Spleen (tissue), 11 donors: ENCODE data around the gene PCDHGB3. TPM values are rescaled to one million over a fixed set of nuclear protein-coding genes. Genes with fewer than 3 reads are reported as not detected.

Experiments used
- DNase-seq: peaks from one replicate; pipeline ENCODE4 v3.0.0-alpha.2; 2020
- H3K27ac ChIP-seq, 8 donors: fragments of 200-600 bp; sonication (generic) in 7 of 8; 1 replicate in 4 of 8; 2 replicates in 4 of 8; pipeline versions ENCODE4 v1.5.0 to v1.8.0; 2016 to 2021; ENCODE audit warnings: inconsistent platforms in 4 of 8, mild to moderate bottlenecking in 4 of 8, moderate library complexity in 1 of 8
- H3K27me3 ChIP-seq, 7 donors: fragments of 200-600 bp; sonication (generic) in 6 of 7; replicated peaks in 1 of 7; 1 replicate in 4 of 7; 2 replicates in 3 of 7; pipeline versions ENCODE4 v1.5.0 to v1.8.0; 2016 to 2021; ENCODE audit warnings: inconsistent platforms in 3 of 7, mild to moderate bottlenecking in 1 of 7
- H3K36me3 ChIP-seq, 6 donors: fragments of 200-600 bp; sonication (generic) in 5 of 6; 1 replicate in 4 of 6; 2 replicates in 2 of 6; pipeline versions ENCODE4 v1.5.0 to v1.8.0; 2016 to 2021; ENCODE audit warnings: inconsistent platforms in 2 of 6
- H3K4me1 ChIP-seq, 6 donors: fragments of 200-600 bp; sonication (generic) in 5 of 6; 1 replicate in 3 of 6; 2 replicates in 3 of 6; pipeline versions ENCODE4 v1.5.0 to v1.8.0; 2016 to 2021; ENCODE audit warnings: inconsistent platforms in 3 of 6
- H3K4me3 ChIP-seq, 8 donors: fragments of 200-600 bp; sonication (generic) in 7 of 8; 1 replicate in 4 of 8; 2 replicates in 4 of 8; pipeline versions ENCODE4 v1.5.0 to v1.8.0; 2016 to 2021; ENCODE audit warnings: inconsistent platforms in 4 of 8, mild to moderate bottlenecking in 4 of 8, moderate library complexity in 2 of 8
- H3K9me3 ChIP-seq, 8 donors: fragments of 200-600 bp; sonication (generic) in 7 of 8; 1 replicate in 4 of 8; 2 replicates in 4 of 8; pipeline versions ENCODE4 v1.5.0 to v1.8.0; 2016 to 2021; ENCODE audit warnings: inconsistent platforms in 4 of 8
- CTCF ChIP-seq, 11 experiments: fragments of 200-600 bp in 7 of 11; fragments of 450-650 bp in 4 of 11; sonication (generic) in 4 of 11; IDR thresholded peaks in 8 of 11; conservative IDR thresholded peaks in 3 of 11; 1 replicate in 7 of 11; 2 replicates in 4 of 11; pipeline versions ENCODE4 v1.4.0 to v1.8.0; 2016 to 2021; ENCODE audit warnings: antibody characterized with exemption in 11 of 11, inconsistent platforms in 4 of 11, mild to moderate bottlenecking in 1 of 11
- POLR2A ChIP-seq, 3 donors: fragments of 450-650 bp; IDR thresholded peaks; one replicate each; pipeline ENCODE4 v1.5.1; 2017; ENCODE audit warnings: antibody characterized with exemption in 3 of 3, mild to moderate bottlenecking in 1 of 3
- POLR2AphosphoS5 ChIP-seq, 3 donors: sonication (generic); formaldehyde crosslinking; IDR thresholded peaks; one replicate each; pipeline ENCODE4 v1.5.1; 2017; ENCODE audit warnings: antibody characterized with exemption in 3 of 3
- WGBS, 5 donors: extraction: QIAGEN DNeasy Blood & Tissue Kit in 3 of 5; methylation state at CpG; one replicate each; pipeline versions ENCODE4 v1.1.5 to v1.1.7; 2013 to 2018; 5-methylcytosine and 5-hydroxymethylcytosine counted together
- intact Hi-C: fragments of 100-400 bp; cut with DNase I; formaldehyde crosslinking; loops from one replicate; pipeline ENCODE4 v1.15.0; 2023; ENCODE audit warnings: low total_unique reads
- polyA plus RNA-seq, 3 donors: library from polyadenylated mRNA; stranded (reverse); fragments of 200-250 nt; gene quantifications; one replicate each; pipeline ENCODE4 v1.2.1, GENCODE V29; 2013
- total RNA-seq, 7 donors: library from RNA; depleted of rRNA in 3 of 7; stranded (reverse); fragments of >200 nt in 3 of 7; fragmentation: NEBNext Ultra II Directional in 4 of 7; extraction: Animal tissue kit (Norgen Biotek cat#: 25700) in 4 of 7; gene quantifications; one replicate each; pipeline versions ENCODE4 v1.1.0 to v1.2.1, GENCODE V29; 2016 to 2021
- donor health status: healthy with polysubstance abuse.
- donor health status: DM: no; HTN: no; CAD: no; lungs with moderate emphysema.
- donor health status: DM: no; HTN: no; CAD: no.
- donor health status: Bipolar disorder and iron deficiency.
- donor health status: healthy.
- donor health status: DM: no; HTN: no; CAD: no.
- donor health status: DM: yes; HTN: yes; CAD: no.

PCDHGB3 gene
- total and polyA plus RNA-seq, 10 donors, result 0.06 to 5.0 (median 3.8) TPM

- Histone ChIP-seq H3K27me3 (peaks cover 0 to 81% (median 18%) of the 10 kb centered on the region in 7 donors), H3K4me1 (no peaks in the 10 kb centered on the region), H3K27ac (no peak within 1 kb of the TSS), H3K36me3 (no peaks in the 10 kb centered on the region), H3K9me3 (peaks cover 0 to 100% (median 100%) of the 10 kb centered on the region in 8 donors), H3K4me3 (peak within 1 kb of the TSS in 2 of 8 donors; percentile 19 to 44)
- DNase-seq, result no peak
- WGBS, 5 donors, result 14 to 24% (median 22%) methylated on average over 32 to 37 of the region's 37 CpGs
- intact Hi-C loops, result no loop called here
- no peak for TF ChIP-seq CTCF (IDR thresholded peaks at IDR 0.05 in 8 of 11, conservative IDR thresholded peaks at IDR 0.05 in 3 of 11)
- no peak for TF ChIP-seq POLR2A (IDR thresholded peaks at IDR 0.05)
- TF ChIP-seq POLR2AphosphoS5 (IDR thresholded peaks at IDR 0.05), result no peak
These were observed 12.6 kb downstream of the PCDHGB3 start, which contains the start of gene PCDHGA7 for GRCh38 chr5:141382469-141383294. Gene PCDHGA7 (plus strand): TSS chr5:141382742. CDS start chr5:141382900, 158 bp downstream.

GRCh38 chr5:141383345-141383744 is 13.3 kb downstream of the PCDHGB3 start:
- peak overlapping the region in 2 of 8 donors; percentile 19 to 44 for H3K4me3 ChIP-seq
- no peak overlapping the region for H3K27ac ChIP-seq
- no peak for DNase-seq
- intact Hi-C loops, result no loop called here
- peaks cover 0 to 78% (median 20%) of the 10 kb centered on the region in 7 donors for H3K27me3 ChIP-seq
- peaks cover 0 to 98% (median 96%) of the 10 kb centered on the region in 8 donors for H3K9me3 ChIP-seq
- no peaks in the 10 kb centered on the region for H3K36me3 ChIP-seq
- H3K4me1 ChIP-seq, result no peaks in the 10 kb centered on the region
- TF ChIP-seq POLR2A (IDR thresholded peaks at IDR 0.05), result no peak
- TF ChIP-seq POLR2AphosphoS5 (IDR thresholded peaks at IDR 0.05), result no peak
- no peak for TF ChIP-seq CTCF (IDR thresholded peaks at IDR 0.05 in 8 of 11, conservative IDR thresholded peaks at IDR 0.05 in 3 of 11)
- 34 to 47% (median 41%) methylated on average over 13 to 21 of the region's 21 CpGs for WGBS, 5 donors

- Histone ChIP-seq H3K4me1 (no peaks in the 10 kb centered on the region), H3K27me3 (peaks cover 0 to 90% (median 25%) of the 10 kb centered on the region in 7 donors), H3K36me3 (peaks cover 0 to 5% (median 0%) of the 10 kb centered on the region in 6 donors), H3K4me3 (no peak overlapping the region), H3K9me3 (peaks cover 0 to 98% (median 96%) of the 10 kb centered on the region in 8 donors), H3K27ac (no peak overlapping the region)
- WGBS, 5 donors, result 45 to 60% (median 52%) methylated on average over 26 to 43 of the region's 43 CpGs
- intact Hi-C loops, result no loop called here
- no peak for TF ChIP-seq POLR2A (IDR thresholded peaks at IDR 0.05)
- TF ChIP-seq POLR2AphosphoS5 (IDR thresholded peaks at IDR 0.05), result no peak
- no peak for TF ChIP-seq CTCF (IDR thresholded peaks at IDR 0.05 in 8 of 11, conservative IDR thresholded peaks at IDR 0.05 in 3 of 11)
- no peak for DNase-seq
These were observed 14.6 kb downstream of the PCDHGB3 start for GRCh38 chr5:141384471-141385267.
